NCI-H2227 (cell line): ENCODE results near the gene RBMS1.

ENCODE experiments used
- DNase-seq: peaks from one replicate; lab custom pipeline; 2025; ENCODE audit not compliant: unreplicated experiment; lab: John Stamatoyannopoulos, UW

RBMS1 gene

DNA sequence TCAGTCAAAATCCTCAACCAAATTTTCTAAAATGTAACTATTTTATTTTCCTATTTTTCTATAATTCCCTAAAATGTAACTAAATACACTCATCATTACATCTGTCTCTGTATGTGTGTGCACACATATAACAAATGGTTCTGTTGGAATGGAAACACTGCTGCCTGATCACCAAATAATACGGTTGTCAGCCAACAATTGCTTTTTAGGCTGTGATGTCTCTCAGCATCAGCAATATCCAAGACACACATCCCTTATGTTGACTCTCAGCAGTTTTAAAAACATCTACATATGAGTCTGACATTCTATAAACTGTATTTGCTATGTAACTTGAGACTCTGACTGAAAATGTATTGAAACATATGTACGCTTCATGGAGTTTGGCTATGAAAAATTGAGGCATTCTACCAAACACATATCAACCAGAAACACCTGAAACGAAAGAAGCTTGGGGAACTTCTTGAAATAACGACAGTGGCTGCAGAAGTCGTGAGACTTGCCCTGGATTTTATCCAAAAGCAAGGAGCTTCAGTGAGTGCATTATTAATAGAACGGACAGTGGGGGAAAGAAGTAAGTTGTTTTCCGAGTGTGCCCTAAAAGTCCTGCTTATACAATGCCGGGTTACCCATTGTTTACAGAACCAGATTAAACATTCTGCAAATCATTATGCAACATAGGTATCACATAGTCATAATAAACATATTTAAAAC is 183.3 kb downstream of the RBMS1 start:
- DNase-seq: no peak

GRCh38 chr2:160309585-160309984 is 184.0 kb downstream of the RBMS1 start:
- DNase-seq: no peak

- DNase-seq: no peak
These were observed 184.7 kb downstream of the RBMS1 start for GRCh38 chr2:160308915-160309314.

DNA sequence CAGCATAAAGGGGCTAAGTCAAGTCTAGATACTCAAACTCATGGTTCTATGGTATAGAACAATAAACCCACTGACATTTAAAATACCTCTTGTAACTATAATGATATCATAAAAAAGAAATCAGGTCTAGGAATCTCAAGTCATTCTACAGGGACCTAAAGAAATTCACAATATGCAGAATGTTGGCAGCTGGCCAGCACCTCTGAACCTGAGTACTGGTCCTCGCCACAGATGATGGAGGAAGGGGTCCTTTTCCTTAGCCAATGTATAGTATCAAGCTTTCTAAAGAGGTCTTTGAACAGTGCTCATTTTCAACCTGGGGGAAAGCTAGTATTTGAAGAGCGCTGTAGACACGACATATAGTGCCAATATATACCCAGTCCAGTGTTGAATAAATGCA is 185.1 kb downstream of the RBMS1 start:
- DNase-seq: no peak

DNA sequence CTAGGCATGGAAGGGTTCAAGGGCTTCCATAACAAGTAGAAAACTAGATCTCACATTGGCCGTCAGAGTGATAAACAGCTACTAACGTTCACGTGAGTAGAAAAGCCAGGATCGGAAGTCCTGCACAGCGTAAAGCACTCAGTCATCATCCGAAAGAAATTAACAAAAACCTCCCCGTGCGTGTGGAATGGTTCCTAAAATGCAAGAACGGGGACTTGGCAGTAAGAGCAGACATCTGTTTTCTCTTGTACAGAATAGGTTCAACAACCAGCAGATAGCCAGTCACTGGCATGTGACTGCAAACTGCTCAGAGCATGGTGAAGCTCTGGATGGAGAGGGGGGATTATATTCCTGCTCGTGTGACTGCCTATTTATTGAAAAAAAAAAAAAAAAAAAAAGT is 186.6 kb downstream of the RBMS1 start:
- DNase-seq: no peak

DNA sequence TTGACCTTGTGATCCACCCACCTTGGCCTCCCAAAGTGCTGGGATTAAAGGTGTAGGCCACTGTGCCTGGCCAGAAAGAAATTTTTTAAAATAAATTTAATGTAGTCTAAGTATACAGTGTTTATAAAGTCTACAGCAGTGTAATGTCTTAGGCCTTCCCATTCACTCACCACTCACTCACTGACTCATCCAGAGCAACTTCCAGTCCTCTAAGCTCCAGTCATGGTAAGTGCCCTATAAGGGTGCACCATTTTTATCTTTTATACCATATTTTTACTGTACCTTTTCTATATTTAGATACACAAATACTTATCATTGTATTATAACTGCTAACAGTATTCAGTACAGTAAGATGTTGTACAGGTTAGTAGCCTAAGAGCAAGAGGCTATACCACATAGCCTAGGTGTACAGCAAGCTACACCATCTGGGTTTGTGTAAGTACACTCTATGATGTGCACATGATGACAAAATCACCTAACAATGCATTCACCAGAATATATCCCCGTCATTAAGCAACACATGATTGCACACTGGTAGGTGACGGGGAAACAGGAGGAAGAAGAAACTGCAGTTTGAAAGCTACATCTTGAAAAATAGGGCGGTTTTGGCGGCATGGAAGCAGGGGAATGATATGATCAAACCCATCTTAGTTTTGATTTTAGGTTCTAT is 188.4 kb downstream of the RBMS1 start:
- DNase-seq: no peak

- DNase-seq: no peak
These were observed 190.1 kb downstream of the RBMS1 start for GRCh38 chr2:160303527-160303926.

DNA sequence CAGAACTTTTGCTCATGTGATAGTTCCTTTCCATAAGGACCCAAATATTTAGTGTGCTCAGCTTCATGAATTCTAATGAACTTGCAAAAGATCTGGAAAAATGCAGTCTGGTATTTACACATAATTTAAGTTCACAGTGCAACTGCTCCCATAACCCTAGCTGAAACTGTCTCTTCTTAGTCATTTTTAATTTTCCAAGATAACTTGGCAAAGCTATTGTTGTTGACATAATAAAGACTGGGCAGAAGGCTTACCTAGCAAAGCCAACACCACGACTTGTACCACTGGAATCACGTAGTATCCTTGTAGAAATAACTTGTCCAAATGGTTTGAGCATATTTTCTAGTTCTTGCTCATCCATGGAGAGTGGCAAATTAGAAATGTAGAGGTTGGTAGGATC is 190.5 kb downstream of the RBMS1 start:
- no peak for DNase-seq

GRCh38 chr2:160301420-160301819 is 192.2 kb downstream of the RBMS1 start:
- no peak for DNase-seq

DNA sequence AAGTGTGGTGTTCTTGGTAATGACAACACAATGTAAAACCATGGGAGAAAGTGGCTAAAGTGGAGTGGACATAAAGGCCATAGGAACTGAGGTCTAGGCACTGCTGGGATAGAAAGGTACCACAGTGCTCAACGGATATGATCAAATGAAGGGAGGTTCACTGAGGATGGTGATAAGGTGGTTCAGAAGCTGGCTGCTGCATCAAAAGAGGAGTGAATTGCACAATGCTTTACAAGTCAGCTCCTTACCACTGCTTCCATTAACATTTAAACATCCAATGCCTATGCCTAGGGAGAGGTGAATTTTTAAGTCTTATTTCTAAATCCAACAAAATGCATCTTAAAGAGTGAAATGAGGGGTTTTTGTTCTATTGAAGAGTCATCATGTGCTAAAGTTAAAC is 193.4 kb downstream of the RBMS1 start:
- DNase-seq: no peak

- no peak for DNase-seq
These were observed 194.1 kb downstream of the RBMS1 start for GRCh38 chr2:160299540-160299939.

DNA sequence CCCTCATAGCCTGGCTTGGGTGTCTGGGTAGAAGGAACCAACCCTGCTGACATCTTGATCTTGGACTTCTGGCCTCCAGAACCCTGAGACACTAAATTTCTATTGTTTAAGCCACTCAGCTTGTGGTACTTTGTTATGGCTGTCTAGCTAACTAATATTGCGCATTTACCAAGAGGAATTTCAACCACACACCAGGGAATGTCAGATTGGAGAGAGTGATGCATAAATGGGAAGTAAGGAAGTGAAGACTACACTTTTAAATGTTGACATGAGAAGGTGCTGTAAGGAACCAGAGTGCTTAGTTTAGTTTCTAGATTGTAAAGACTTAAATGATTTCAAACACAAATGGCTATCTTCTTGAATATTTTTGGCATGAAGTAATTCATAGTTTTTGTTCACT is 194.6 kb downstream of the RBMS1 start:
- DNase-seq: no peak

DNA sequence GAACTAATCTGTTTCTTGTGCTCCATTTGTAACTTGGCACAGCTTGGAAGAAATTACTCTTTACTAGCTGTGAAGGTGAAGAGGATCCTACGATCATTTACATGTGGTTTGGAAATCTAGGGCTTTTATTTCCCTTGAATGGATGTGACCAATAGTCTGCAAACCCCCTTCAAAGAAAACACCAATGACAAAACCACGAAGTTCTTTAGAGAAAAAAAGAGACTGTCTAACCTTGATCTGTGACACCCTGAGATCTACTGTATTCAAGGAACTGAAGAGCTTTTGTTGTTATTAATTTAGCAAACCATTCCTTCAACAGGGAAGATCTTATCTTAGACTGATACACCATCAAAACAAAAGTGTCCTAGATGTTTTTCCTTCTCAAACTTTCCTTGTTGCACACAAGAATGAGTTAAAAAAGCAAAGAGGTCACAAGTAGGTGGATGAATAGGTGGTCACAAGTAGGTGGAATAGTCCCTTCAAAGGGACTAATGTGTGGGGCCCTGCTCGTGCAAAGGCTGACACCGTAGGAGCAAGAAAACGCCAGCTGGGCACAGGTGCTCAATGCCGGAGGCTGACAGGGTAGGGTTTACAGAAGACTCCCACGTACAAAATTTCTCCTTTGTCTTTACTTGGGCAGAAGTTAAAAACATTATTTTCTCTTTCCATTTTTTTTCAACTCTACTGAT is 197.9 kb downstream of the RBMS1 start:
- no peak for DNase-seq

DNA sequence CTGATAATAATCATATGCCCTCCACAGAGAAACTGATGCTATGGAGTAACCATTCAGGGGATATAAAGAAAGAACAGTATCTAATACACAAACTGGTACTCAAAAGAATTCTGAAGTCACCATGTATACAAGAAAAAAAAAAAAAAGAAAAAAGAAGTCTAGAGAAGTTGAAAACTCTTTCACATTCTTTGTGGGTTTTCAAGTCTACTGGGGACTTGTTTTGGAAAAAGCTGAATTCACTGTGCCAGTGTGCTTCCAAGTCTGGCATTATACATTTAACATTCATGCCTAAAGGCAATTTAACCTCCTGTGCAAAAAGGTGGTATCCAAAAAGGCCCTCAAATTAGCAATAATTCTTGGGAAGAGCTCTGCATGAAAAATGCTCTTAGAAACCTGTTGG is 198.7 kb downstream of the RBMS1 start:
- no peak for DNase-seq

GRCh38 chr2:160294339-160294803 is 199.2 kb downstream of the RBMS1 start:
- DNase-seq: no peak

DNA sequence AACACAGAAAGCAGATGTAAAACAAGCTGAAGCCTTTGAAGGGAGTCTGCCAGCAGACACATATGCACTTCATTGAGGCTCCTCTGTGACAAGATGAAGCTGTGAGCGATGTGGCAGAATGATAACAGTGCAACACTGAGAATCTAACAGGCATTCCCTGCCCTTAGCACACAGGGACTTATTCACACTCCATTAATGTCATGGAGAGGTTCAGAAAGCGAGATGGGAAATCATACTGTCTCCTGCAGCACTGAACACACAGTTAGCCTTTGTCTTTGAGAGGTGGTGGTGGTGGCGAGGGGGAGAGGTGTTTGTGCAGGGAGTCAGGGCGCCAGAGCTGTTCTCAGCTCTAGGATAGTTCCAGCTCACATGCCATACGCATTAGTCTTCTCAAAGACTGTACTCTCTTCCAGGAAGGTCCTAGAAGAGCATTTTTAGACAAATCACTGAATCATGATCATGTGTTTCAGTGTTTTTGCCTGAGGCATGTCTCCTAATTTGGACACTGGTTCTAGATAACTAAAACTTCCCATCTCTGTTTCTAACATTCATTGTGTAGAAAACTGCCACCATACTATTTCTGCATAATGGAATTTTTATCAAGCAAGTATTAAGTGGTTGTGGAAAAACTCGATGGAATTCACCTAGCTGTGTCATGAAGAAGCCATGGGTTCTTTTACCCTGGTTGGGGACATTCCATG is 200.1 kb downstream of the RBMS1 start:
- no peak for DNase-seq

GRCh38 chr2:160292225-160292624 is 201.4 kb downstream of the RBMS1 start:
- no peak for DNase-seq

DNA sequence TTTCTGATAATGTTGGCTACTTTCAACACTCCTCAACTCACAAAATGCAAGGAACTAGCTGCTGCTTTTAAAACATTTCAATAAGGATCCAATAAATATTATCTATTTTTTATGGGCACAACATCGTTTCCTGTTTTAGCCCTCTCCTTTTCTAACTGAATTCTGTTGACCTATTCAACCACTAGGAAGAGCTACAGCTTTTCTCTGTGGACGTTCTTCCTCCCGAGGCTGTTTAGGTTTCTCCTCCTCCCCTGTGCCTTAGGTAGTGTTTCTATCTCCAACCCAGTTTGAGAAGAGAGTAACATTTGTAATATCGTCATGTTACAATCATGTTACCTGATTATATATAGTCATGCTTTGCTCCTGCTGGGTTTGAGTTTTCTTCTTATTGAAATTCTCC is 202.2 kb downstream of the RBMS1 start:
- no peak for DNase-seq

DNA sequence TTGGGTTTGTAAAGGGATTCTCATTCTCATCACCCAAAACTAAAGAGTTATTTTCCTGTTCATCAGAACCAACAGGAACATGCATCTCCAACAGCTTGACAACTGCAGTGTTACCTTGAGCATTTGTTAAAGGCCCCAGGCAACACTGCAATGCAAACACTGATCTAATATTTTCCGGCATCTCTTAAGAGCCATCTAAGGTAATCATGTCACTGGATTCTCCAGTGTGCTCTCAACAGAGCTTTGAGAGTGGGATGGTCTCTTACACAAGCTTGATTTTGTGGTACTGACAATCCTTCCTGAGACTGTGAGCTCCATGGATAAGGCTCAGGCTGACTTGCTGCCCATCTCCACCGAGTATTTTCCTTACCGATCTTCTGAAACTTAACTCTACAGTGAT is 203.0 kb downstream of the RBMS1 start:
- peak; percentile 14 for DNase-seq

DNA sequence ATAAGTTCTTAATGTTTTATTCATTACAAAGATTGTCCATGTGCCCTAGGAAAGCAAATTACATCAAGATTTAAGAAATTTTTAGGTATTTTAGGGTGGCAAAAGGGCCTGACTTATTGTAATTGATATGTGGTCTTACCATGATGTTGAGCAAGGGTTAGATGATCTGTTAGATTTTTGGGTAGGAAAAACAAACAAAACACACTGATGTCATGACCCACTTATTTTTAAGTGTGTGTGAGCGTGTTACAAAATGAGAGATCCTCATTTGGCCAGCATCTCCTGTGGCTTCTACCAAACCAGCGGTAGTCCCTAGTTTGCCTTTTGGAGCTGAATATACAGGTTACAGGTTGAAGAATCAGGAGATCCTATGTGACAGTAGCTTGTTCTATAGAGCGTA is 203.8 kb downstream of the RBMS1 start:
- DNase-seq: no peak

DNA sequence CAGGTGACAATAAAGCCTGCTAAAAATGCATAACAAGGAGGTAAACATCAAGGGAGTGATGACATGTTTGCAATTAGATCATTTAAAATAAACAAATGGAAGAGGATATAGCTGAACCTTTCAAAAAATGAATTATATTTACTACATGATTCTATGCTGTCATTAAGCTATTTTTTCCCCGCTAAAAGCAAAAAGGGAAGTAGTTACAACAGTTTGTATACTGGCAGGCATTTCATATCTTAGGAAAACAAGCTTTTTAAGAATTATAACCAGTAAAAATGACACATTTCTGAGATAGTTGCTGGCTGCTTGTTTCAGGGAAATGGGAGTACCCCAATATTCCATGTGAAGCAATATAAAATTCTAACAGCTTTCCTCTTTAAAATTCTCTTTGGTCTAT is 204.5 kb downstream of the RBMS1 start:
- DNase-seq: no peak

DNA sequence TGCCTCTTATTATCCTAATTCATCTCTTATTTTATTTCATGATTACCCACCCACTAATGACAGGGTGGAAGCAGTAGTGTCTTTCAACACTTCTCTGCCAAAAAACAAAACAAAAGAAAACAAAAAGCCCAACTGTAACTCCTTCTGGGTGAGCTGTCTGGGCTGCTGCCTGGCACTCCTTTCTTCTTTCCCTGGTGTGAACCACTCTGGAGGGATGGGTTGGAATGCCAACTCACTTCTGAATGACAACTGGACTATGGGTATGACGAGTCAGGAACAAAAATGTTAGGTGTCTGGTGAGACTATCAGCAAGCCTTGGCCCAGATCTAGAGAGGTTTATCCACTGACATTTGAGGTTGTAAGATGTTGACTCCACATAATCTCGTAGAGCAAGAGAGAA is 205.3 kb downstream of the RBMS1 start:
- peak; percentile 51 for DNase-seq
